Body of pancreas (tissue), 4 donors: ENCODE data around the gene C2CD4D. TPM values are rescaled to one million over a fixed set of nuclear protein-coding genes. Genes with fewer than 3 reads are reported as not detected.
A peak's percentile ranks its signal among the peaks of the same experiment; 100 is the strongest.

Source experiments
- ATAC-seq: fragments of 150-250 bp; one replicate; pipeline ENCODE4 v1.9.1; 2016
- DNase-seq, 4 donors: peaks; one replicate each; pipeline ENCODE4 v3.0.0-alpha.2; 2019
- H3K27ac ChIP-seq, 4 donors: fragments of 200-600 bp; sonication (generic); 1 replicate in 3 of 4; 2 replicates in 1 of 4; pipeline versions ENCODE4 v1.5.1 to v1.6.1; 2016 to 2019; ENCODE audit warnings: mild to moderate bottlenecking in 1 of 4, mixed read lengths in 1 of 4, moderate library complexity in 1 of 4
- H3K27me3 ChIP-seq, 2 donors: fragments of 200-600 bp; sonication (generic); one replicate each; pipeline ENCODE4 v1.6.0; 2016; ENCODE audit warnings: mild to moderate bottlenecking in 1 of 2
- H3K36me3 ChIP-seq, 2 donors: fragments of 200-600 bp; sonication (generic); replicated peaks in 1 of 2; 2 replicates each; pipeline ENCODE4 v1.5.1; 2016; ENCODE audit warnings: low read depth in 2 of 2; ENCODE audit not compliant: insufficient read depth in 1 of 2
- H3K4me1 ChIP-seq: fragments of 200-600 bp; sonication (generic); one replicate; pipeline ENCODE4 v1.6.0; 2016
- H3K4me3 ChIP-seq, 2 donors: fragments of 200-600 bp; sonication (generic); 1 replicate in 1 of 2; 2 replicates in 1 of 2; pipeline ENCODE4 v1.5.1; 2016 to 2019
- H3K9me3 ChIP-seq, 3 donors: fragments of 200-600 bp; sonication (generic); 1 replicate in 2 of 3; 2 replicates in 1 of 3; pipeline ENCODE4 v1.5.1; 2016
- CTCF ChIP-seq, 7 experiments: fragments of 450-650 bp in 4 of 7; fragments of 200-600 bp in 3 of 7; sonication (generic) in 3 of 7; IDR thresholded peaks; one replicate each; pipeline ENCODE4 v1.5.1; 2016 to 2019; ENCODE audit warnings: antibody characterized with exemption in 7 of 7
- POLR2A ChIP-seq, 3 donors: fragments of 450-650 bp; IDR thresholded peaks; one replicate each; pipeline ENCODE4 v1.6.1; 2016; ENCODE audit warnings: antibody characterized with exemption in 3 of 3, mild to moderate bottlenecking in 2 of 3
- WGBS, 2 donors: methylation state at CpG; one replicate each; pipeline ENCODE4 v1.1.5; 2017; 5-methylcytosine and 5-hydroxymethylcytosine counted together
- intact Hi-C: fragments of 100-400 bp; cut with DNase I; formaldehyde crosslinking; loops from one replicate; pipeline ENCODE4 v1.15.1; 2023
- total RNA-seq, 2 donors: library from RNA; depleted of rRNA; stranded (reverse); fragments of >200 nt; gene quantifications; one replicate each; pipeline ENCODE4 v1.1.0, GENCODE V29; 2016

Gene C2CD4D
- total RNA-seq, 2 donors from 2014 or later: 0.26 to 2.6 TPM

GRCh38 chr1:151806170-151806569 lies 33.5 kb downstream of the C2CD4D start:
- Histone ChIP-seq H3K4me1 (peaks cover 16% of the 10 kb centered on the region), H3K27ac (no peak overlapping the region), H3K27me3 (no peaks in the 10 kb centered on the region), H3K9me3 (no peaks in the 10 kb centered on the region), H3K4me3 (no peak overlapping the region), H3K36me3 (peaks cover 0 to 4% of the 10 kb centered on the region in 2 donors)
- 67 to 83% methylated on average over 3 to 7 of the region's 7 CpGs for WGBS, 2 donors
- intact Hi-C loops: no loop called here
- DNase-seq (no peak), ATAC-seq (no peak)
- no peak for TF ChIP-seq CTCF (IDR thresholded peaks at IDR 0.05)
- TF ChIP-seq POLR2A (IDR thresholded peaks at IDR 0.05): no peak

GRCh38 chr1:151805066-151805820 lies 34.4 kb downstream of the C2CD4D start, which contains the start of gene LINGO4:
TSS of gene LINGO4 (minus strand) at chr1:151805419. CDS start at chr1:151802704, 2,715 bp downstream.
- DNase-seq (no peak), ATAC-seq (no peak)
- Histone ChIP-seq H3K4me3 (no peak within 1 kb of the TSS), H3K9me3 (no peaks in the 10 kb centered on the region), H3K27me3 (no peaks in the 10 kb centered on the region), H3K27ac (no peak within 1 kb of the TSS), H3K36me3 (peaks cover 0 to 4% of the 10 kb centered on the region in 2 donors), H3K4me1 (peaks cover 11% of the 10 kb centered on the region)
- intact Hi-C loops: loop anchor here (2.0 kb wide), 1 partner anchor 20 kb away; no protein-coding TSS in a partner anchor
- TF ChIP-seq CTCF (IDR thresholded peaks at IDR 0.05): no peak
- TF ChIP-seq POLR2A (IDR thresholded peaks at IDR 0.05): peak in 1 of 3 donors; percentile 24
- WGBS, 2 donors: 31 to 44% methylated on average over 9 to 12 of the region's 12 CpGs

- H3K4me1 ChIP-seq: no peaks in the 10 kb centered on the region
- H3K27ac ChIP-seq: no peak overlapping the region
- WGBS, 2 donors: 89 to 100% methylated on average over 3 of the region's 3 CpGs
- ATAC-seq (no peak), DNase-seq (no peak)
- no peaks in the 10 kb centered on the region for H3K9me3 ChIP-seq
- H3K27me3 ChIP-seq: no peaks in the 10 kb centered on the region
- TF ChIP-seq POLR2A (IDR thresholded peaks at IDR 0.05) (no peak), CTCF (IDR thresholded peaks at IDR 0.05) (no peak)
- intact Hi-C loops: loop anchor here (2.0 kb wide), 1 partner anchor 21 kb away; no protein-coding TSS in a partner anchor
- peaks cover 0 to 4% of the 10 kb centered on the region in 2 donors for H3K36me3 ChIP-seq
- no peak overlapping the region for H3K4me3 ChIP-seq
These were observed 35.7 kb downstream of the C2CD4D start for GRCh38 chr1:151803915-151804314.

- Histone ChIP-seq H3K27ac (no peak overlapping the region), H3K4me3 (no peak overlapping the region), H3K27me3 (no peaks in the 10 kb centered on the region), H3K36me3 (peaks cover 0 to 4% of the 10 kb centered on the region in 2 donors), H3K9me3 (no peaks in the 10 kb centered on the region), H3K4me1 (no peaks in the 10 kb centered on the region)
- DNase-seq (no peak), ATAC-seq (no peak)
- TF ChIP-seq CTCF (IDR thresholded peaks at IDR 0.05): no peak
- no peak for TF ChIP-seq POLR2A (IDR thresholded peaks at IDR 0.05)
- intact Hi-C loops: no loop called here
These were observed 36.5 kb downstream of the C2CD4D start for GRCh38 chr1:151803164-151803563.

- no peaks in the 10 kb centered on the region for H3K9me3 ChIP-seq
- H3K27me3 ChIP-seq: no peaks in the 10 kb centered on the region
- no peak overlapping the region for H3K27ac ChIP-seq
- 90 to 96% methylated on average over 4 to 5 of the region's 5 CpGs for WGBS, 2 donors
- ATAC-seq: no peak
- H3K36me3 ChIP-seq: peaks cover 0 to 3% of the 10 kb centered on the region in 2 donors
- no peaks in the 10 kb centered on the region for H3K4me1 ChIP-seq
- intact Hi-C loops: no loop called here
- DNase-seq: no peak
- TF ChIP-seq POLR2A (IDR thresholded peaks at IDR 0.05) (no peak), CTCF (IDR thresholded peaks at IDR 0.05) (no peak)
- no peak overlapping the region for H3K4me3 ChIP-seq
These were observed 37.2 kb downstream of the C2CD4D start for GRCh38 chr1:151802372-151802771.
